COLO668 (cell line): ENCODE results near the gene TRAPPC2.
"Not testable (repeated sequence)": the region's sequence is repeated elsewhere in the genome, so short reads cannot be mapped to it uniquely, and the experiment has no call there.

Experiments
- DNase-seq: peaks from one replicate; lab custom pipeline; 2025; ENCODE audit not compliant: unreplicated experiment; lab: John Stamatoyannopoulos, UW

TRAPPC2 gene

DNA sequence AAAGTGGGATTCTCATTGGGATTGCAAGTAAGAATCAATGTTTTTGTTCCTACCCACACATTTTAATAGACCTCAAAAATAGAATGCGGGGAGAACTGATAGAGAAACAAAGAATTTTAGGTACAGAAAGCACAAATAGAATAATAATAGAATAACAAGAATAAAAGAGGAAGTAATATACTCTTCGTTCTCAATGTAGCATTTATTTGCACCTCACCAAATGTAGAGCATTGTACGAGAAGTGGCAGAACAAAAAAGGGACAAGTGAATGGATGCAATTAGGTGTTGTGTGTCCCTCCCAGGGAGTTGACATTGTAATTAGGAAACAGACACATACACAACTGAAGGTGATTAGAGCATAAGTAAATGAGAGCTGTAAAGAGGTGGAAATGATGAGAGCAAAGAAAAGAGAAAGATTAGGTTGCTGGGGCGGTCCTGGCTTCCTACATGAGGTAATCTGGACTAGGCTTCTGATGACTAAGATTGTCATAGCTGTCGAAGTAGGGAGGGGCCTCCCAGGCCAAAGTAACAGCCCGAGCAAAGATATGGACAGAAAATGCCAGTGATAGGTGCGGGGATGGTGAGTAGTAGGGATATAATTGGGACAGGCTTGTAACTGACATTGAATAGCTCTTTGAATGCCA lies 35.1 kb downstream of the TRAPPC2 start:
- DNase-seq, result no peak

DNA sequence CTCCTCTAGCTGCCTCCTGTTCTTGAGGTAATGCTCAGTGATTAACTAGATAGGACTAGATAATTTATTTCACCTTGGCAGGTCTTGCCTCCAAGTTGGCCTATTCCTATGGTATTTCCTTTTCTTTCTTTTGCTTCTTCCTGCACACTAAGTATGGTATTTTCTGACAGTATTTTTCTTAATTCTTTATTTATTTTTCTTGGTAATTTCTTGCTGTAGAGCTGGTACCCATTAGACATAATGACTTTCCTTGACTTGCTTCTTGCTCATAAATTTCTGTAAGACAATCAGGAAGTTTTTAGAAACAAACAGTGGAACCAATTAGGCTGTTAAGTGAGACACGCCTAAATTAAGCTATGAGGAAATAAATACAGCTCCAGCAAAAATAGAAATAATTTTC lies 36.0 kb downstream of the TRAPPC2 start:
- DNase-seq, result no peak

DNA sequence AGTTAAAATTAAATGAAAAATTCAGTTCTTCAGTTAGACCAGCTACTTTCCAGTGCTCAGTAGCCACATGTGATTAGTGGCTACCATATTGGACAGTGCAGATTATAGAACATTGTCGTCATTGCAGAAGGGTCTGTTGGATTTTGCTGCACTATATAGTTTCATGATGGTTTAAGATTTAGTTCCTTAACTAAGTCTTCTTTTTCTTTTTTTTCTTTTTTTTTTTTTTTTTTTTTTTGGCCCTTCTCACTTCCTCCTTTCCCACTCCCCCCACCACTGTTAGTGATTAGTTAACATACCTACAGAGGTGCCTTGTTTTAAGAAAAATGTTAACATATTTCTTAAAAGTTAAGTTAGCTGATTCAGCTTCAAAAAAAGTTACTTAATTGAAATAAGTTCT lies 36.4 kb downstream of the TRAPPC2 start:
- DNase-seq, result no peak

DNA sequence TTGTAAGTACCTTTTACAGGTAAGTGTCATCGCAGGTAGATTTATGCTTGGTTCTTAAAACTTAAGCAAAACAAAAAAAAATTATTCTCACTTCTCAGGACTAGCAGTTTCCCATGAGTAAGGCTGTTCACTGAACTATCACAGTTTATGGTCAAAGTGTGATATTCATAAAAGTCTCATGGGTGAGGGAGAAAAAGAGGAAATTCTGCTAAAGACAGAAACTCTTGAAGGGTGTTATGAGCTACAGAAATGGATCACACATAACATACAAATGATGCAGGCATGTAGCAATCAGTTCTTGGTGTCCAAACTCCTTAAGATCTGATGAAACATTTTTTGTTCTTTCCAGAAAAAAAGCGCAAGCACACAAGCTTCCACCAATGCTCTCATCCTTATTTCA lies 37.0 kb downstream of the TRAPPC2 start:
- no peak for DNase-seq

DNA sequence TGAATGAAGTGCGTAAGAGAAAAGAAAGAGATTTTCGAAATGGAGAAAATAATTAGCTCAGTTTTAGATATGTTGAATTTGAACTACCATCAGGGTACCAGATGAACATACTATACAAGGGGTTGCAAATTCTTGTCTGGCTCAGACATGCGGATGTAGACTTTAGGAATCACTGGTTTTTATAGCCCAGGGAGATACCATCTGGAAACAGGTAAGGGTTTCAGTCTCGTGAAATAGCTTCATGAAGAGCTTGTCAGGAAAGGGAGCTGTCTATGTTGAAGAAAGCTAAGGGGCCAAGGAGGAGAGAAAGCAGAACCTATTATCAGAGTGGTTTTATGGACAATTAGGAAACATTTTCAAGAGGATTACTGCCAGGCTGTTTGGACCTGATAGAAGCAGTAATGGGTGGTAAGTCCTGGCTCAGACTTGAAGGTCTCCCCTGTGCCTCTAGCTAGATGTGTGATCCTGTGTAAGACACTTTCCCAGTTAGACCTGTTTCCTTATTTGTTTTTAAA lies 38.8 kb downstream of the TRAPPC2 start:
- no peak for DNase-seq

DNA sequence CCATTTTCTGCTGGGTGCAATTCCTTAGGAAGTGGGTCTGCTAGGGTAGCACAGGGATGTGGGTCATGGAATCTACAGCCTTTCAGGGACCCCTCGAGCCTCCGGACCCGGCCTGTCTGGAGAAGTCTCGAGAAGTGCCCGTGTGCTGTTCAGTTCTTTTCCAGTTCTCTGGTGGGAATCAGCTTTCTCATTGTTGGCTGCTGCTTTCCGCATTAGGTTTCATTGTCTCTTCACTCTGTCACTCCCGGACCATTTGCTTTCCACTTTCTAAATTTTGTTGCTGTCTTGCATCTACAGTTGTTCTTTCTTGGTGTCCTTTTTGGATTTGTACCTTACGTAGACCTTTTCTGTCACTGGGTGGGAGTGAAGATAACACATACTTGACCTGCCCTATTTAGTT lies 39.4 kb downstream of the TRAPPC2 start:
- DNase-seq, result no peak

DNA sequence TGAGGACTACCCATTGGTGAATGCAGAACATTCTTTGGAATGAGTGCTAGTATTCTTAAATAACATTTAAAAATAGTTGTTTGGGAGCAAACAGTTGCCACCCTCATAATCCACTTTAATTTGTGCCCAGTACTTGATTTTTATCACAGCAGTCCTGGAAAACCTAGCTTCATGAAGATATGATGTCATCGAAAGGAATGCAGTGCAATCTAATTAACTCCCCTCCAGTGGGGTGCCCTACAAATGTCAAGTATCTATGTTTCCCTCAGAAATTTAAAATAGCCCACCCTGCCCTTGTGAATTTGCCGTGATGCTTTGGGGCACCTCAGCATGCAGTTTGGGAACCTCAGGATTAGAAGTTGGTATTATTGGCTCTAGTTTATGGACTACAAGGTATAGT lies 40.1 kb downstream of the TRAPPC2 start:
- DNase-seq, result no peak

DNA sequence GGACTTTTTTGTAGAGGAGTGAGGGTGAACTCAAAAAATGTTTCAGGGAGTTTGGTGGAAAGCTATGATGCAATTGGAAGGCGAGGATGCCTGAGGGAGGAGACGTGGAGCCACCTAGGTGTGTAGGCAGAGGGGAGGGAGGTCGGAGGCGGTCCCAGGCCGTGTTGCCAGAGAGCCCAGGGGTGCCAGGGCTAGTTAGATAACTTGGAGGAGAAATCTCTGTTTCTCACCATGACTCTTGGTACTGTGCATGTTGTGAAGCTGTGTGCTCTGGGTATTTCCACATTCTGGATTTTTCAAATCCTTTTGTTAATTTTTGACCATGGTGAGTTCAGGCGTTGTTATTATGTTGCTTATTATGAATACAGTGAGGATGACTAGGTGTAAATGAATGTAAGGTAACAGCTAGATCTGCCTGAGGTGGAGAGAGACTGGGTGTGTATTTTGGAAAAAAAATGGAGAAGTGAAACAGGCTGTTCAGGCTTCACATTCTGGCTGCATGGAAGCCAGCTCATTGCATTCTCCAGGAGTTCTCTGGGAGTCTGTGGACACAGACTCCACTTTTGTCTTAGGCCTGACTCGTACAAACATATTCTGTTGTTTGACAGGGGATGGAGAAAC lies 41.0 kb downstream of the TRAPPC2 start:
- no peak for DNase-seq

DNA sequence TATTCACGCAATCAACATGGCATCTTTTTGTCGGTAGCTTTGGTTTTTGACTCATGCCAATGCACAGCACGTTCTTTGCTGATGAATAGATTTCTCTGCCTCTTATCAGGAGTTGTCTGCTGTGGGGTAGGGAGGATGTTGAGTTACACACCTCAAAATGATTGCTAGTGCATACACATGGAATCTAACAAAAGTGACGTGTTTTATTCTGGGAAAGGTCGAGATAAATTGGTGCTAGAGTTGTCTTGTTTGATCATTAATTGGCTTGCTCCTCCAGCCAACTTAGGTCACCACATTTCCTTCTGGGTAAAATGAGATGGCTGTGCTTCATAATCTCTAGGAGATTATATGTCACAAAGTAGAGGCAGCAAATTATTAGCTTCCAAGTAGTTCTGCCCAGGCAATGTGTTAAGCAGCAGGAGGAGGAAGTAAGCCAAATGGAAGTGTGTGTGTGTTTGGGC lies 41.6 kb downstream of the TRAPPC2 start:
- DNase-seq, result no peak

DNA sequence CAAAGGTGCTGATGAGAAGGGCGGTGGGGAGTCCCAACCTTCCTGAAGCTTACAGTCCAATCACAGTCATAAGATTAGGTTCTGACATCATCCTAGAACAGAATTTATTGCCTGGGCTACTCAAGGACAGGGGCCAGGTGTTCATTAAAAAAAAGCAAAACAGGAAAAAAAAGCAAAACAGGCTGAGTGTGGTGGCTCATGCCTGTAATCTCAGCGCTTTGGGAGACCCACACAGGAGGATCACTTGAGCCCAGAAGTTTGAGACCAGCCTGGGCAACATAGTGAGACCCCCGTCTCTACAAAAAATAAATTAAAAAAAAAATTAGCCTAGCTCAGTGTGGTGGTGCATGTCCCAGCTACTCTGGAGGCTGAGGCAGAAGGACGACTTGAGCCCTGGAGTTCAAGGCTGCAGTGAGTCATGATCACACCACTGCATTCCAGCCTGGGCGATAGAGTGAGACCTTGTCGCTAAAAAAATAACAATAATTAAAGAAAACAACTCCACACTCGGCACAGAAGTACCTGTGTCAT lies 42.5 kb downstream of the TRAPPC2 start:
- DNase-seq, result no peak

DNA sequence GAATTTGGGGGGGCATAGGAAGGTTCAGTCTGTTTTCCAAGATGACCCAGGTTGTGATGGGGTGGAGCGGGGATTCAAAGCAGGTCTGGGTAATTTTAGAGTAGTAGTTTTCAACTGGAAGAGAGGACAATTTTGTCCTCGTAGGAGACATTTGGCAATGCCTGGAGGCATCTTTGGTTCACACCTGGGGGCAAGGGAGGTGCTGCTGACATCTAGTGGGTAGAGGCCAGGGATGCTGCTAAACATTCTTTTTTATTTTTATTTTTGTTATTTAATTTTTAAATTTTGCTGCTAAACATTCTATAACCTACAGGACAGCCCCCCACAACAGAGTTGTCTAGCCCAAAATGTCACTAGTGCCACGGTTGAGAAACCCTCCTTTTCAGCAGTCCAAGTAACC lies 43.6 kb downstream of the TRAPPC2 start:
- peak; percentile 2 for DNase-seq

DNA sequence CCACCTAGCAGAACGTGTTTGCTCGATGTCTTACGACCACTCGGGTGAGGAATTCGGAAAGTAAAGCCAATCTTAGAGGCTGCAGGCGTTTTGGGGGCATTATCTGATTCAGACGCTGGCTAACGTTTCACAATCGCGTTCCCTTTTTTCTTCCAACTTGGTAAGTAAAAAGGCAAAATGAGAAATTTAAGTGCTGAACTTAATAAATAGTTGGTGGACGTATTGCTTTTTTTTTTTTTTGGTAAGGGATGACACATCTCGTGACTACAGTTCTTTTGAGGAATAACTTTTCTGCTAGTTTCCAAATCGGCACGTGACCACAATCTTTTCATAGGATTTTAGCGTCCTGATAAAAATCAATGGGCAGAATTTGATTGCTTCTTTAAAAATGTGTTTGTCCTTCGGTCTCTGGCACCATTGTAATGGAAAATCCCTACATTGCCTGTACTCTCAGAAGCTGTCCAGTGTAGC lies 44.6 kb downstream of the TRAPPC2 start:
- DNase-seq, result no peak

DNA sequence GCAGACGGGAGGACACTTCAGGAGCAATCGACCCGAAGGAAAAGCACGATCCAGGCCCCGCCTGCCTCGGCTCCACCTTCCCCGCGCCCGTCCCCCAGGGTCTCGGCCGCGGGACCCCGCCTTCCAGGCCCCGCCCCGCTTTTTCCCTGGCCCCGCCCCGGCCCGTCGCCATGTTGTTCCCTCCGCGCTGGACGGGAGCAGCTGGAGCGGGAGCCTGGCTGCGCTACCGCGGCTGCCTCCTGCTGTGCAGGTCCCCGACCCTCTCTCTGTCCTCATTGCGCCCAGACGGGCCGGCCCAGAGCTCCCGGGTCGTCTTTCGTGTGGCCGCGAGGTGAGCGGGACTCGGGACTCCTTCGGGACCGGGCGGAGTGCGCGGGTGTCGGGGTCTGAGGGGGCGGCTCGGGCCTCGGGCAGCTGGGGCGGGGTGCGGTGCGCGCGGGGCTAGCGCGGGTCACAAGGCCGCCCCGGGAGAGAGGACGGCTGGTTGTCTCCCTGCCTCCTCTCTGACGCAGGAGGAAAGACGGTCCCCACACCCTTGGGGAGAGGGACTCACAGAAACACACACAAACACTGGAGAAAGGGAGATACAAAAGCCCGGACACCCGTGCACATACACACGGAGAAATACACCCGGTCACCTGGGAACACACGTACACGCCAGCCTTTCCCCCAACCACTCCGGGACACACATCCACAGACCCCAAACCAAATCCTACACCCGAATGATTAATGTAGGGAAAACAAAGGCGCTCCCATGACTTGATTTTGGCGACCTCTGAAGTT lies 45.3 kb downstream of the TRAPPC2 start, which contains the start of gene RAB9A:
Gene RAB9A, plus strand, starts transcription at position 171 of the 783 bp plus-strand sequence. CDS start 19,619 bp downstream, outside the sequence.
- DNase-seq, result peak; percentile 82

DNA sequence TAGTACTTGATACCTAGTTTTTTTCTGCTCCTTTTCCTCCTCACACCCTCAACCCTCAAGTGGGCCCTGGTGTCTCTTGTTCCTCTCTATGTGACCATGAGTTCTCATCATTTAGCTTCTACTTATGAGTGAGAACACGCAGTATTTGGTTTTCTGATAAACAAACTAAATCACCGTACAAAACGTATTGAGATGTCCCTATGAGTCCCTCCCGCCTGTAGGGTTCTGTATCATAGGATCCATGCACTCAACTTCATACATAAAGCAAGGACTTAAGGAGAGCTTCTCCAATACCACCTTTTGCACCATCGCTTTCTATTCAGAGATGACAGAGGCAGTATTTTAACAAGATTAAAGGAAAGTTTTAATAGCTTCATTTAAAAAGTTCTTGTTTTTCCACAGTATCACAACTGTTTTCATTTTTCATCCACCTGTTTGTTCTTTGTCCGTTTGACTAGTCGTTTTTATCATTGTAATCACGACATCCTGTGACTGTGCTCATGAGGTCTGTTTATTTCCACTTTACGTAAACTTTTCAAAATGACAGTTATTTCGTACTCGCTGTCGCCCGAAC lies 45.9 kb downstream of the TRAPPC2 start:
- DNase-seq, result no peak

DNA sequence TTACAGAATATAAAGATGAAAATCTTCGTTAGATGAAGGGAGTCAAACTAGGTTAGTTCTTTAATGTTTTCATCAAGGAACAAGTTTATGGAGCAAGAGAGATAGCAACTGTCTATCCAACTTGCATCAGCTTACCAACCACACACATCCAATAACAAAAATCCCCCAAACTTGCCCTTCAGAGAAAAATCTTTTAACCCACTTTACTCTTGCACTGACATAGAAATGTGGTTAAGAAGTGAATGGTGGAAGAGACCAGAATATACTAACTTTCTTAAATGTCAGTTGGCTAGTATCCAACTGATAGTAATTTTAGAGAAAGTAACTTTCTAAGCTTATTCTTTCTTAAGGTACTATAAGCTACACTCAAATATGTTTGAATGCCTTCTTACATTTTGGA lies 47.2 kb downstream of the TRAPPC2 start:
- no peak for DNase-seq

DNA sequence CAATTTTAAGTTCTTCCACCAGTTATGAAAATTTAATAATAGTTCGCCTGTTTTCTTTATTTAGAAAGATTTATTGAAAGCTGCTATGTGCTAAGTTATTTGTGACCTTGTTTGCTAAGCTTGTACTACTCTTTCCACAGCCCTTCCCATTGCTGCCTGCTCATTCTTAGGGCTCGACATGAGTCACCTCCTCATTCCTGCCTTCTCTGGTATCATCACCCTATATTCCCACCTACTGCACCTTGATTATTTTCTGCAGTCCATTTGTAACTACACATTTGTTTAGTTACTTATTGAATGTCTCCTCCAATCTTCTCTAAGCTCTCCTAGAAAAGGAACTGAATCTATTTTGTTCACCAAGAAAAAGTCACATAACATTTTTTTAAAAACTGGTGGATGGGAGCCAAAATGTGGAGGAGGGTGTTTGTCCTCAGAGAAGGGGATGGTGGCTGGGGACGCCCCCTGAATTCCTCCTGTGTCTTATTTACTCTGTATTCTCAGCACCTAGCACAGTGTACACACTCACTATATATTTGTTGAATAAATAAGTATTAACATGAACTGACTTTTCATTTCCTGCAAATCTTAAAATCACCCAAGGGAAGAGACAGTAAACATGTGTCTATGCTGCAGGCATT lies 49.2 kb downstream of the TRAPPC2 start:
- no peak for DNase-seq

DNA sequence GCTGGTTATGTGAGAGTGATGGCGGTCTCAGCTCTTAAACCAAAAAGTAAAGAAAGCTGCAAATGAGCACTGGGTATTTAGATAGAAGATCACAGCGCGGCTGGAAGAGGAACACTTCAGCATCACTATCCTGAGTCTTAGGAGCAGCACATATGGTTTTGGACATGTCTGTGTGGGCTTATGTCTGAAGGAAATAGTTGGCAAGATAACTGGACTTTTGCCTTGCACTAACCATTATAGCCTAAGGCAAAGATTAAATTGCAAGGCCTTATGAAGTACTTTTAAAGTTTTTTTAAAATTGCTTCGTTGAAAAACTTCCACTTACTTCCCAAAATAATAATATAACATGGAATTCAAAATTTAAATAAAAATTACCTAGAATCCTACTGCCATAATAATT lies 50.1 kb downstream of the TRAPPC2 start:
- no peak for DNase-seq

DNA sequence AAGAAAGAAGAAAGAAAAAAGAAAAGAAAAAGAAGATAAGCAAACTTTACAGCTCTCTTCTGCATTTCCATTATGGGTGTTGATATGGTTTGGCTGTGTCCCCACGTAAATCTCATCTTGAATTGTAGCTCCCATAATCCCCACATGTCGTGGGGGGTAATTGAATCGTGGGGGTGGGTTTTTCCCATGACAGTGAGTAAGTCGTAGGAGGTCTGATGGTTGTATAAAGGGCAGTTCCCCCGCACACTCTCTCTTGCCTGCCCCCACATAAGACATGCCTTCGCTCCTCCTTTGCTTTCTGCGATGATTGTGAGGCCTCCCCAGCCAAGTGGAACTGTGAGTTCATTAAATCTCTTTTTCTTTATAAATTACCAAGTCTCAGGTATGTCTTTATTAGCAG lies 52.8 kb downstream of the TRAPPC2 start:
- DNase-seq, result no peak

DNA sequence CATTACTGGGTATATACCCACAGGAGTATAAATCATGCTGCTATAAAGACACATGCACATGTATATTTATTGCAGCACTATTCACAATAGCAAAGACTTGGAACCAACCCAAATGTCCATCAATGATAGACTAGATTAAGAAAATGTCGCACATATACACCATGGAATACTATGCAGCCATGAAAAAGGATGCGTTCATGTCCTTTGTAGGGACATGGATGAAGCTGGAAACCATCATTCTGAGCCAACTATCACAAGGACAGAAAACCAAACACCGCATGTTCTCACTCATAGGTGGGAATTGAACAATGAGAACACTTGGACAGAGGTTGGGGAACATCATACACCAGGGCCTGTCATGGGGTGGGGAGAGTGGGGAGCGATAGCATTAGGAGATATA lies 54.7 kb downstream of the TRAPPC2 start:
- not testable (repeated sequence) for DNase-seq

DNA sequence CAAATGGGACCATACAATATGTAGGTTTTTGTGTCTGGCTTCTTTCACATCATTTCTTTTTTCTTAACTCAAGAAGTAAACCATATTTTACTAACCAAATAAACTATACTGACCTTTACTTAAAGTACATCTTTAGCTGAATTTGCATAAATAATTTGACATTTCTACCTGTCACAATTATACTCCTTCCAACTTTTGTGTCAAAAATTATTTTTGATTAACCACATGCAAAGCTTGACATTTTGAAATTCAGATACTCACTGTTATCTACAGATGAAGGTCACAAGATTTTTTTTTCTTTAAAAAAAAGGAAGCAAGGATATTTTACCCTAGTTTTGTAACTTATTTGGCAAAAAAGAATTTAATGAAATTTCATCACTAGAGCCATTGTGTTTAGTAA lies 57.5 kb downstream of the TRAPPC2 start:
- DNase-seq, result no peak

DNA sequence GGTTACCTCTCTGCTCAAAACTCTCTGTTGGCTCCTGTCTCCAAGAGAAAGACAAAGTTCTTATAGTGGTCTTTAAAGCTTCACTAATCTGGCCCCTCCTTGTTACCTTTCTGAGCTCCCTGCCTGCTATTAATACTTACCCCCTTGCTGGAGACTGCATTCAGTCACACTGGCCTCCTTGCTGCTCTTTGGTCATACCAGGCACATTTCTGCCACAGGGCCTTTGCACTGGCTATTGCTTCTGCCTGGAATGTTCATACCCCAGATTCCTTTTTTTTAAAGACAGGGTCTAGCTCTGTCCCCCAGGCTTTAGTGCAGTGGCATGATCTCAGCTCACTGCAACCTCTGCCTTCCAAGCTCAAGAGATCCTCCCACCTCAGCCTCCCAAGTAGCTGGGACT lies 61.4 kb downstream of the TRAPPC2 start:
- no peak for DNase-seq
